ENCODE measurements around the gene ABCA13. TPM values are rescaled to one million over a fixed set of nuclear protein-coding genes. Genes with fewer than 3 reads are reported as not detected.

ABCA13 gene
- total RNA-seq, 1 experiment from 2014 or later, result 2.1 TPM

DNA sequence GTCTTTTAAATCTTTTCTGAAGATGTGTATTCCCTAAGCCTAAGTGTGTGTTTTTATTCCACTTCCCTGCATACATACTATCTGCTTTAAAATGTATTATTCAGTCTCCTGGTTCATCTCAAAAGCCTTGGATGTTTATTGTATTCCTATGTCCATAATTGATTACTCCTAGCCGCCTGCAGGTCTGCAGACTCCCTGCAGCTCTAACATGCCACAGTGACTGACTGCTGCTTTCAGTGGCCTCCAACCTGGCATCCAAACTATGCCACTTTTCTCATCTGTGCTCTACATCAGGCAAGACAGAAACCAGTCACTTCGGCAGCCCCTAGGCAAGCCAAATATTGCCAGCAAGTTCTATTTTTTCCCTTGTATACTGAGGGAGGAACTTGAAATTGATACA is 81.7 kb downstream of the ABCA13 start:
- H3K9me2 ChIP-seq (replicated peaks; ENCODE audit: low read length), result no peaks in the 10 kb centered on the region
- H3K9ac ChIP-seq (ENCODE audit: low read length), result no peak overlapping the region
- ChIA-PET POLR2A (ENCODE audit: unreplicated experiment) (no interaction called here), CTCF (no interaction called here)
- no peaks in the 10 kb centered on the region for H3F3A ChIP-seq (ENCODE audit: low read length, unreplicated experiment)
- H3K27me3 ChIP-seq (ENCODE audit: low read length), result no peaks in the 10 kb centered on the region
- H3K9me3 ChIP-seq (ENCODE audit: low read length), result no peaks in the 10 kb centered on the region
- no peak overlapping the region for H2AFZ ChIP-seq (ENCODE audit: low read length)
- no peak overlapping the region for H3K4me3 ChIP-seq (ENCODE audit: low read length)
- H3K79me2 ChIP-seq (ENCODE audit: low read length), result no peaks in the 10 kb centered on the region
- intact Hi-C loops (cut with micrococcal nuclease), result loop anchor here (5.0 kb wide), 1 partner anchor 109 kb away; no protein-coding TSS in a partner anchor
- peaks cover 34% of the 10 kb centered on the region for H3K4me1 ChIP-seq (ENCODE audit: insufficient read depth, low read length)
- H3K36me3 ChIP-seq (ENCODE audit: low read depth, low read length), result no peaks in the 10 kb centered on the region
- TF ChIP-seq EZH2phosphoT487 (IDR thresholded peaks at IDR 0.05; ENCODE audit: borderline replicate concordance, low read length), result no peak
- 0 out of 2 replicates have a peak overlapping the region, but pooled peaks have one; percentile 95 for H3K27ac ChIP-seq (ENCODE audit: low read length)
- no TSS peak for BruUV-seq (replicated peaks)
- no peak overlapping the region for H3K4me2 ChIP-seq (ENCODE audit: low read length)
- H4K20me1 ChIP-seq (ENCODE audit: low read length), result no peaks in the 10 kb centered on the region
- no peak for DNase-seq
- ATAC-seq, result no peak

DNA sequence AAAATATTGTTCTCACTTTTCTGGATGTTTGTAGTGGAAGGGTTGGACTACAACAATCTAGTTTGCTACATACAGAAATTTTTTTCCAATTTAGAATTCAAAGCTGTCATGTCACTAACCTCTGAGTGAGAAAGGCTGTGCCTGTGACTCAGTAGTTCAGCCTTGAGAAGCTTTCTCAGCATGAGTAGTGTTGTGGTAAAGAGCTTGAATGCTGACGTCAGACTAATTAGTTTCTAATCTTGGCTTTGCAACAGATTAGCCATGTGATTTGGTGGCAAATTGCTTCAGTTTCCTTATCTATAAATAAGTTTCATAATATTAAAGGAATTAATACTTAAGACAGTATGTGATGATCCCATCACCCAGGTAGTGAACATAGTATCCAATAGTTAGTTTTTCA is 83.8 kb downstream of the ABCA13 start:
- ChIA-PET CTCF (no interaction called here), POLR2A (ENCODE audit: unreplicated experiment) (no interaction called here)
- no peaks in the 10 kb centered on the region for H3K9me2 ChIP-seq (replicated peaks; ENCODE audit: low read length)
- no peak overlapping the region for H3K9ac ChIP-seq (ENCODE audit: low read length)
- intact Hi-C loops (cut with micrococcal nuclease), result no loop called here
- H4K20me1 ChIP-seq (ENCODE audit: low read length), result no peaks in the 10 kb centered on the region
- H3K9me3 ChIP-seq (ENCODE audit: low read length), result no peaks in the 10 kb centered on the region
- DNase-seq, result no peak
- no peaks in the 10 kb centered on the region for H3K27me3 ChIP-seq (ENCODE audit: low read length)
- H2AFZ ChIP-seq (ENCODE audit: low read length), result no peak overlapping the region
- H3K27ac ChIP-seq (ENCODE audit: low read length), result no peak overlapping the region
- no TSS peak for BruUV-seq (replicated peaks)
- no peaks in the 10 kb centered on the region for H3K79me2 ChIP-seq (ENCODE audit: low read length)
- peaks cover 23% of the 10 kb centered on the region for H3K4me1 ChIP-seq (ENCODE audit: insufficient read depth, low read length)
- H3K4me3 ChIP-seq (ENCODE audit: low read length), result no peak overlapping the region
- TF ChIP-seq, protein P1, sequence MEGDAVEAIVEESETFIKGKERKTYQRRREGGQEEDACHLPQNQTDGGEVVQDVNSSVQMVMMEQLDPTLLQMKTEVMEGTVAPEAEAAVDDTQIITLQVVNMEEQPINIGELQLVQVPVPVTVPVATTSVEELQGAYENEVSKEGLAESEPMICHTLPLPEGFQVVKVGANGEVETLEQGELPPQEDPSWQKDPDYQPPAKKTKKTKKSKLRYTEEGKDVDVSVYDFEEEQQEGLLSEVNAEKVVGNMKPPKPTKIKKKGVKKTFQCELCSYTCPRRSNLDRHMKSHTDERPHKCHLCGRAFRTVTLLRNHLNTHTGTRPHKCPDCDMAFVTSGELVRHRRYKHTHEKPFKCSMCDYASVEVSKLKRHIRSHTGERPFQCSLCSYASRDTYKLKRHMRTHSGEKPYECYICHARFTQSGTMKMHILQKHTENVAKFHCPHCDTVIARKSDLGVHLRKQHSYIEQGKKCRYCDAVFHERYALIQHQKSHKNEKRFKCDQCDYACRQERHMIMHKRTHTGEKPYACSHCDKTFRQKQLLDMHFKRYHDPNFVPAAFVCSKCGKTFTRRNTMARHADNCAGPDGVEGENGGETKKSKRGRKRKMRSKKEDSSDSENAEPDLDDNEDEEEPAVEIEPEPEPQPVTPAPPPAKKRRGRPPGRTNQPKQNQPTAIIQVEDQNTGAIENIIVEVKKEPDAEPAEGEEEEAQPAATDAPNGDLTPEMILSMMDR (conservative IDR thresholded peaks at IDR 0.05; ENCODE audit: low read depth, low read length), result no peak
- no peak for TF ChIP-seq EZH2 (IDR thresholded peaks at IDR 0.05; ENCODE audit: low read length, unreplicated experiment)
- no peak for TF ChIP-seq EZH2phosphoT487 (IDR thresholded peaks at IDR 0.05; ENCODE audit: borderline replicate concordance, low read length)
- H3K36me3 ChIP-seq (ENCODE audit: low read depth, low read length), result no peaks in the 10 kb centered on the region
- no peak for ATAC-seq
- H3F3A ChIP-seq (ENCODE audit: low read length, unreplicated experiment), result no peaks in the 10 kb centered on the region
- H3K4me2 ChIP-seq (ENCODE audit: low read length), result no peak overlapping the region

DNA sequence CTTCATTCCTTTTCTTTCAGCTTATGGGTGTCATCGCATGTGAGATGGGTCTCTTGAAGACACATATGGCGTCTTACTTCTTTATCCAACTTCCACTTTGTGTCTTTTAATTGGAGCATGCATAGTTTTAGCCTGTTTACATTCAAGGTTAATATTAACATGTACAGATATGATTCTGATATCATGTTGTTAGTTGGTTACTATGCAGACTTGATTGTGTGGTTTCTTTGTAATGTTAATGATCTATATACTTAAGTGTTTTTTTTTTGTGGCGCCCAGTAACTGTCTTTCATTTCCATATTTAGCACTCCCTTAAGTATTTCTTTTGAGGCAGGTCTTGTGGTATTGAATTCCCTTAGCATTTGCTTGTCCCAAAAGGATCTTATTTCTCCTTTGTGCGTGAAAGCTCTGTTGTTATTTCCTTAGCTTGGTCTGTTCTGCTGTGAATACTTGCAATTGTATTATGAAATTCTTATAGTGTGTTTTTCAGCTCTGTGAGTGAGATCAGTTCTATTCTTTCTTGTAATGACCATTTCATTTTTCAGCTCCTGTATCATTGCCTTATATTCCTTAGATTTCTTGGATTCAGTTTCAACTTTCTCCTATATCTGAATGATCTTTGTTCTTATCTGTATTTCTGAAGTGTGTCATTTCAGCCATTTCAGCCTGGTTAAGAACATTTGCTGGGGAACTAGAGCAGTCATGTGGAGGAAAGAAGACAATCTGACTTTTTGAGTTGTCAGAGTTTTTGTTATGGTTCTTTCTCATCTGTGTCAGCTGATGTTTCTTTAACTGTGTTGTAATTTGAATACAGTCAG is 88.4 kb downstream of the ABCA13 start:
- Histone ChIP-seq H4K20me1 (ENCODE audit: low read length) (no peaks in the 10 kb centered on the region), H3K27ac (ENCODE audit: low read length) (no peak overlapping the region), H3K9ac (ENCODE audit: low read length) (no peak overlapping the region), H2AFZ (ENCODE audit: low read length) (no peak overlapping the region), H3K9me3 (ENCODE audit: low read length) (no peaks in the 10 kb centered on the region), H3F3A (ENCODE audit: low read length, unreplicated experiment) (no peaks in the 10 kb centered on the region), H3K4me2 (ENCODE audit: low read length) (no peak overlapping the region), H3K4me1 (ENCODE audit: insufficient read depth, low read length) (no peaks in the 10 kb centered on the region), H3K79me2 (ENCODE audit: low read length) (no peaks in the 10 kb centered on the region), H3K27me3 (ENCODE audit: low read length) (no peaks in the 10 kb centered on the region), H3K36me3 (ENCODE audit: low read depth, low read length) (no peaks in the 10 kb centered on the region), H3K9me2 (replicated peaks; ENCODE audit: low read length) (no peaks in the 10 kb centered on the region), H3K4me3 (ENCODE audit: low read length) (no peak overlapping the region)
- CTCF ChIA-PET, result no interaction called here
- TF ChIP-seq, protein P1 (conservative IDR thresholded peaks at IDR 0.05; ENCODE audit: low read depth, low read length), result no peak
- TF ChIP-seq EZH2 (IDR thresholded peaks at IDR 0.05; ENCODE audit: low read length, unreplicated experiment), result no peak
- TF ChIP-seq EZH2phosphoT487 (IDR thresholded peaks at IDR 0.05; ENCODE audit: borderline replicate concordance, low read length), result no peak
- POLR2A ChIA-PET (ENCODE audit: unreplicated experiment), result interaction anchor here (0.6 kb wide), 1 partner anchor 15 kb away, joined by 3 read pairs; no protein-coding TSS in a partner anchor
- intact Hi-C loops (cut with micrococcal nuclease), result no loop called here
- DNase-seq (no peak), ATAC-seq (no peak)
- no TSS peak for BruUV-seq (replicated peaks)

Data from PC-3 (cell line).